22Rv1 (cell line): ENCODE measurements around the gene ZSCAN30.

Experiments
- CTCF ChIP-seq: fragments of 450-650 bp; IDR thresholded peaks from 2 replicates; pipeline ENCODE4 v1.5.1; 2017; ENCODE audit warnings: mild to moderate bottlenecking
- ZFX ChIP-seq: fragments of 450-650 bp; IDR thresholded peaks from 2 replicates; pipeline ENCODE4 v1.6.1; 2017; ENCODE audit warnings: antibody characterized with exemption, borderline replicate concordance

- TF ChIP-seq CTCF (no peak), ZFX (no peak)
Measured at GRCh38 chr18:35248429-35248828, 41.6 kb downstream of the ZSCAN30 start.
